HG02870 (cell line): ENCODE data around the gene TM4SF20.

ENCODE experiments used
- ATAC-seq: cut with Tn5 transposase; IDR thresholded peaks from one replicate; pipeline ENCODE4 v1.9.1; 2021; ENCODE audit warnings: mild to moderate bottlenecking, moderate library complexity; ENCODE audit not compliant: unreplicated experiment

Gene TM4SF20

GRCh38 chr2:227379095-227379494, at the start of gene TM4SF20:
Gene TM4SF20, minus strand, starts transcription at chr2:227379306. Its CDS starts 38 bp downstream, at chr2:227379268.
- no peak for ATAC-seq

- no peak for ATAC-seq
These were observed 49.7 kb upstream of the TM4SF20 start for GRCh38 chr2:227428731-227429285.

GRCh38 chr2:227423656-227424499, 44.8 kb upstream of the TM4SF20 start:
- ATAC-seq: no peak

- ATAC-seq: no peak
These were observed 41.3 kb upstream of the TM4SF20 start for GRCh38 chr2:227420087-227421052.

- ATAC-seq: no peak
These were observed 37.6 kb upstream of the TM4SF20 start for GRCh38 chr2:227416701-227417100.

GRCh38 chr2:227415538-227416424, 36.7 kb upstream of the TM4SF20 start:
- no peak for ATAC-seq

- no peak for ATAC-seq
These were observed 35.7 kb upstream of the TM4SF20 start for GRCh38 chr2:227414846-227415245.

GRCh38 chr2:227413371-227413770, 34.3 kb upstream of the TM4SF20 start:
- ATAC-seq: no peak

GRCh38 chr2:227412877-227413276, 33.8 kb upstream of the TM4SF20 start:
- no peak for ATAC-seq

- no peak for ATAC-seq
These were observed 32.9 kb upstream of the TM4SF20 start for GRCh38 chr2:227411990-227412350.

- ATAC-seq: peak; percentile 72
These were observed 32.3 kb upstream of the TM4SF20 start for GRCh38 chr2:227411320-227411989.

GRCh38 chr2:227410191-227410590, 31.1 kb upstream of the TM4SF20 start:
- no peak for ATAC-seq

- no peak for ATAC-seq
These were observed 28.6 kb upstream of the TM4SF20 start for GRCh38 chr2:227407591-227408151.

- peak; percentile 39 for ATAC-seq
These were observed 27.3 kb upstream of the TM4SF20 start for GRCh38 chr2:227406177-227407031.

GRCh38 chr2:227404585-227405271, 25.6 kb upstream of the TM4SF20 start:
- ATAC-seq: no peak

GRCh38 chr2:227402959-227403358, 23.9 kb upstream of the TM4SF20 start:
- no peak for ATAC-seq

GRCh38 chr2:227402321-227402720, 23.2 kb upstream of the TM4SF20 start:
- ATAC-seq: no peak

GRCh38 chr2:227401550-227401949, 22.4 kb upstream of the TM4SF20 start:
- ATAC-seq: no peak
